ENCODE measurements around the gene PALLD. TPM values are rescaled to one million over a fixed set of nuclear protein-coding genes. Genes with fewer than 3 reads are reported as not detected.
A peak's percentile ranks its signal among the peaks of the same experiment; 100 is the strongest.

PALLD gene
- polyA plus RNA-seq, 1 donor (not counting 4 experiments of a cell fraction or from before 2014, with no cell fraction given): 136 TPM

- Histone ChIP-seq H3K4me3 (ENCODE audit: control insufficient read depth in 2 of 3, extremely low read depth in 1 of 3, insufficient read depth in 2 of 3, low read depth in 1 of 3, low read length in 3 of 3) (peak overlapping the region in 1 of 3 experiments; percentile 82), H3K4me1 (ENCODE audit: control insufficient read depth, extremely low read depth, insufficient read depth, low read length) (peaks cover 31% of the 10 kb centered on the region), H3K4me2 (ENCODE audit: control insufficient read depth, extremely low read depth, insufficient read depth, low read depth, low read length) (peak overlapping the region; percentile 82), H3K27ac (ENCODE audit: control insufficient read depth, insufficient read depth, low read length) (peak overlapping the region; percentile 44), H3K79me2 (ENCODE audit: control insufficient read depth, insufficient read depth, low read length) (peaks cover 40% of the 10 kb centered on the region), H3K9me3 (ENCODE audit: control insufficient read depth, low read depth, low read length) (no peaks in the 10 kb centered on the region), H4K20me1 (ENCODE audit: control insufficient read depth, extremely low read depth, insufficient read depth, low read length) (peaks cover 4% of the 10 kb centered on the region), H2AFZ (ENCODE audit: control insufficient read depth, low read length) (peak overlapping the region; percentile 87), H3K9me1 (ENCODE audit: control insufficient read depth, extremely low read depth, insufficient read depth, low read length) (no peaks in the 10 kb centered on the region), H3K9ac (ENCODE audit: control insufficient read depth, extremely low read depth, insufficient read depth, low read length) (peak overlapping the region; percentile 96), H3K27me3 (ENCODE audit: control insufficient read depth, extremely low read depth, insufficient read depth, low read length) (no peaks in the 10 kb centered on the region), H3K36me3 (ENCODE audit: control insufficient read depth in 2 of 2, extremely low read depth in 1 of 2, insufficient read depth in 2 of 2, low read length in 2 of 2) (peaks cover 0 to 3% of the 10 kb centered on the region in 2 experiments)
- DNase-seq (ENCODE audit: low read depth, low spot score) (no peak), FAIRE-seq (peak; percentile 17)
- TF ChIP-seq EZH2 (IDR thresholded peaks at IDR 0.05; ENCODE audit: low read length) (no peak), CTCF (optimal IDR thresholded peaks at IDR 0.05 in 1 of 3, IDR thresholded peaks at IDR 0.05 in 1 of 3, conservative IDR thresholded peaks at IDR 0.05 in 1 of 3; ENCODE audit: extremely low read depth in 1 of 3, insufficient read depth in 2 of 3, low read length in 3 of 3) (no peak)
- dilution Hi-C loops (cut with MboI; ENCODE audit: extremely low pct_ligation_motif_present, low sequenced_read_pairs): no loop called here
Observed at GRCh38 chr4:168830777-168831512, 334.1 kb downstream of the PALLD start.

- H3K27me3 ChIP-seq (ENCODE audit: control insufficient read depth, extremely low read depth, insufficient read depth, low read length): no peaks in the 10 kb centered on the region
- H3K36me3 ChIP-seq (ENCODE audit: control insufficient read depth in 2 of 2, extremely low read depth in 1 of 2, insufficient read depth in 2 of 2, low read length in 2 of 2): peaks cover 0 to 9% of the 10 kb centered on the region in 2 experiments
- DNase-seq (ENCODE audit: low read depth, low spot score) (no peak), FAIRE-seq (no peak)
- H2AFZ ChIP-seq (ENCODE audit: control insufficient read depth, low read length): peak overlapping the region; percentile 87
- H3K9me1 ChIP-seq (ENCODE audit: control insufficient read depth, extremely low read depth, insufficient read depth, low read length): peaks cover under 1% of the 10 kb centered on the region
- peak overlapping the region; percentile 82 for H3K4me2 ChIP-seq (ENCODE audit: control insufficient read depth, extremely low read depth, insufficient read depth, low read depth, low read length)
- peak overlapping the region; percentile 77 to 95 (median 82) for H3K4me3 ChIP-seq (ENCODE audit: control insufficient read depth in 2 of 3, extremely low read depth in 1 of 3, insufficient read depth in 2 of 3, low read depth in 1 of 3, low read length in 3 of 3)
- peaks cover 5% of the 10 kb centered on the region for H4K20me1 ChIP-seq (ENCODE audit: control insufficient read depth, extremely low read depth, insufficient read depth, low read length)
- no peak for TF ChIP-seq CTCF (optimal IDR thresholded peaks at IDR 0.05 in 1 of 3, IDR thresholded peaks at IDR 0.05 in 1 of 3, conservative IDR thresholded peaks at IDR 0.05 in 1 of 3; ENCODE audit: extremely low read depth in 1 of 3, insufficient read depth in 2 of 3, low read length in 3 of 3)
- no peak for TF ChIP-seq EZH2 (IDR thresholded peaks at IDR 0.05; ENCODE audit: low read length)
- H3K27ac ChIP-seq (ENCODE audit: control insufficient read depth, insufficient read depth, low read length): peak overlapping the region; percentile 44
- H3K4me1 ChIP-seq (ENCODE audit: control insufficient read depth, extremely low read depth, insufficient read depth, low read length): peaks cover 37% of the 10 kb centered on the region
- dilution Hi-C loops (cut with MboI; ENCODE audit: extremely low pct_ligation_motif_present, low sequenced_read_pairs): no loop called here
- H3K9me3 ChIP-seq (ENCODE audit: control insufficient read depth, low read depth, low read length): no peaks in the 10 kb centered on the region
- H3K9ac ChIP-seq (ENCODE audit: control insufficient read depth, extremely low read depth, insufficient read depth, low read length): peak overlapping the region; percentile 96
- peaks cover 46% of the 10 kb centered on the region for H3K79me2 ChIP-seq (ENCODE audit: control insufficient read depth, insufficient read depth, low read length)
Observed at GRCh38 chr4:168831585-168831918, 334.7 kb downstream of the PALLD start.

All from keratinocyte (primary cell).